B cell (primary cell): ENCODE data around the gene LAMA1. TPM values are rescaled to one million over a fixed set of nuclear protein-coding genes. Genes with fewer than 3 reads are reported as not detected.

Experiments
- ATAC-seq: fragments of 200-7000 bp; cut with Tn5 transposase; one replicate; pipeline ENCODE4 v1.10.0; 2021; ENCODE audit warnings: low read depth, mild to moderate bottlenecking, moderate number of reproducible peaks, moderate library complexity
- CTCF ChIA-PET: fragments of 350-600 bp; sonication (Branson Sonifier 250); formaldehyde crosslinking; loops from one replicate; lab custom pipeline; 2021; ENCODE audit warnings: antibody characterized with exemption, inconsistent platforms; lab: Charles Lee
- POLR2A ChIA-PET: fragments of 350-600 bp; sonication (Branson Sonifier 250); formaldehyde crosslinking; loops from one replicate; lab custom pipeline; 2021; ENCODE audit warnings: antibody characterized with exemption; lab: Charles Lee
- DNase-seq: peaks from one replicate; pipeline ENCODE4 v3.0.0; 2013
- H2AFZ ChIP-seq: 2 replicates; pipeline ENCODE4 v1.6.1; 2012; ENCODE audit warnings: mild to moderate bottlenecking, low read depth, low read length; ENCODE audit not compliant: insufficient read depth, poor library complexity, severe bottlenecking
- H3K27ac ChIP-seq, 2 donors: 1 replicate in 1 of 2; 2 replicates in 1 of 2; pipeline ENCODE4 v1.5.1; 2012 to 2013; ENCODE audit warnings: low read length in 2 of 2, mild to moderate bottlenecking in 2 of 2, moderate library complexity in 1 of 2
- H3K27me3 ChIP-seq, 4 experiments: fragments of 200-600 bp in 1 of 4; sonication (generic) in 1 of 4; replicated peaks in 1 of 4; 1 replicate in 2 of 4; 2 replicates in 2 of 4; pipeline versions ENCODE4 v1.6.1 to v1.7.0; 2013 to 2016; ENCODE audit warnings: low read length in 3 of 4, mild to moderate bottlenecking in 2 of 4, mixed read lengths in 1 of 4, moderate library complexity in 1 of 4; ENCODE audit not compliant: insufficient read depth in 4 of 4, control insufficient read depth in 3 of 4; ENCODE audit errors: control extremely low read depth in 1 of 4
- H3K36me3 ChIP-seq, 2 experiments: replicated peaks in 1 of 2; 1 replicate in 1 of 2; 2 replicates in 1 of 2; pipeline versions ENCODE4 v1.6.1 to v1.7.1; 2013; ENCODE audit warnings: low read length in 1 of 2; ENCODE audit not compliant: insufficient read depth in 2 of 2, control insufficient read depth in 1 of 2; ENCODE audit errors: control extremely low read depth in 1 of 2, extremely low read depth in 1 of 2
- H3K4me1 ChIP-seq, 2 donors: fragments of 200-600 bp in 1 of 2; sonication (generic) in 1 of 2; 1 replicate in 1 of 2; 2 replicates in 1 of 2; pipeline versions ENCODE4 v1.5.1 to v1.6.1; 2013 to 2017; ENCODE audit warnings: low read length in 2 of 2; ENCODE audit not compliant: control insufficient read depth in 2 of 2, insufficient read depth in 2 of 2
- H3K4me2 ChIP-seq: replicated peaks from 2 replicates; pipeline ENCODE3; 2012; ENCODE audit warnings: mild to moderate bottlenecking, low read depth, low read length; ENCODE audit not compliant: poor library complexity, severe bottlenecking
- H3K4me3 ChIP-seq, 5 experiments: fragments of 200-600 bp in 1 of 5; sonication (generic) in 1 of 5; 1 replicate in 3 of 5; 2 replicates in 2 of 5; pipeline versions ENCODE4 v1.5.1 to v1.7.0; 2011 to 2016; ENCODE audit warnings: low read length in 4 of 5, mild to moderate bottlenecking in 4 of 5, low read depth in 2 of 5, control low read depth in 1 of 5, moderate library complexity in 1 of 5; ENCODE audit not compliant: insufficient read depth in 1 of 5; ENCODE audit errors: control extremely low read depth in 1 of 5, extremely low read depth in 1 of 5
- H3K79me2 ChIP-seq: fragments of 200-600 bp; sonication (generic); one replicate; pipeline ENCODE4 v1.6.0; 2016; ENCODE audit warnings: low read length; ENCODE audit not compliant: control insufficient read depth, insufficient read depth
- H3K9ac ChIP-seq: fragments of 200-600 bp; sonication (generic); 2 replicates; pipeline ENCODE4 v1.6.1; 2017; ENCODE audit warnings: mild to moderate bottlenecking, low read length, moderate library complexity
- H3K9me3 ChIP-seq, 3 donors: one replicate each; pipeline versions ENCODE4 v1.6.1 to v1.7.1; 2013; ENCODE audit warnings: low read length in 2 of 3; ENCODE audit not compliant: control insufficient read depth in 2 of 3, insufficient read depth in 1 of 3; ENCODE audit errors: control extremely low read depth in 1 of 3
- H4K20me1 ChIP-seq: 2 replicates; pipeline ENCODE4 v1.6.0; 2012; ENCODE audit warnings: mild to moderate bottlenecking, low read length; ENCODE audit not compliant: insufficient read depth, control insufficient read depth, poor library complexity, severe bottlenecking
- H3K27ac Mint-ChIP-seq: one replicate; pipeline ENCODE4 v1.8.0; 2021; ENCODE audit warnings: mixed read lengths
- H3K27me3 Mint-ChIP-seq: one replicate; pipeline ENCODE4 v1.8.0; 2021; ENCODE audit warnings: mixed read lengths
- H3K4me1 Mint-ChIP-seq: one replicate; pipeline ENCODE4 v1.8.0; 2021; ENCODE audit warnings: mixed read lengths
- H3K4me3 Mint-ChIP-seq: one replicate; pipeline ENCODE4 v1.8.0; 2021; ENCODE audit warnings: mixed read lengths
- H3K9me3 Mint-ChIP-seq: one replicate; pipeline ENCODE4 v1.8.0; 2022; ENCODE audit warnings: mixed read lengths; ENCODE audit not compliant: insufficient read depth
- EZH2 ChIP-seq: IDR thresholded peaks from 2 replicates; pipeline ENCODE4 v1.6.1; 2012; ENCODE audit warnings: borderline replicate concordance, low read depth, mild to moderate bottlenecking, moderate library complexity, low read length; ENCODE audit not compliant: insufficient read depth, poor library complexity, severe bottlenecking
- whole genome bisulfite sequencing: methylation state at CpG from one replicate; pipeline ENCODE4 v1.1.5; 2013; ENCODE audit warnings: missing lambda C conversion rate; ENCODE audit not compliant: insufficient coverage; 5-methylcytosine and 5-hydroxymethylcytosine counted together
- intact Hi-C: fragments of 100-400 bp; cut with micrococcal nuclease; formaldehyde crosslinking; loops from one replicate; pipeline ENCODE4 v1.10.0; 2022
- polyA plus RNA-seq: library from polyadenylated mRNA; depleted of rRNA; stranded (reverse); fragments of >200 nt; gene quantifications from 2 replicates; pipeline ENCODE4 v1.2.3, GENCODE V29; 2012
- total RNA-seq, 2 donors: library from RNA; stranded (reverse); fragments of 120-200 nt in 1 of 2; gene quantifications; 1 replicate in 1 of 2; 2 replicates in 1 of 2; pipeline versions ENCODE4 v1.2.3 to v1.2.4, GENCODE V29; 2013 to 2022
- TF ChIP-seq, protein P1 (sequence below): fragments of 200-600 bp; IDR thresholded peaks from one replicate; pipeline ENCODE4 v1.8.0; 2022; ENCODE audit warnings: antibody characterized with exemption, mild to moderate bottlenecking

The LAMA1 gene
- total and polyA plus RNA-seq, 2 donors (not counting 1 experiment from before 2014, with no cell fraction given) = not detected

DNA sequence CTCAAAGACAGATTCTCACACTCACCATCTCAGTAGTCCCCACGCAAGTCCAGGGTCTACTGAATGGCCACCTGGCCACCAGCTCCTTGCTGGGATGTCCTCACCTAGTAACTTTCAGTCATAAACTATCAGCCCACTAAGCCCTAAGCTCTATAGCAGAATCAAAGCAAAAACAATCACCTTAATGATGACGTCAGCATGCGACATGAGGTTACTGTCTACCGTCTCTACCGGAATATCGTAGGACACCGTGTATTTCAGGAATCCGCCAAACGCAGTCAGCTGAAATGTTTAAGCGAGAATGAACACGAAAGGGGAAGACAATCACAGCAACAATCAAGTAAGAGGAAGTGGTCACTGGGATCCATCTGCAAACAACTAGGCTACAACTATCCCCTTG lies 81.8 kb downstream of the LAMA1 start:
- intact Hi-C loops = no loop called here
- POLR2A ChIA-PET = no interaction called here

DNA sequence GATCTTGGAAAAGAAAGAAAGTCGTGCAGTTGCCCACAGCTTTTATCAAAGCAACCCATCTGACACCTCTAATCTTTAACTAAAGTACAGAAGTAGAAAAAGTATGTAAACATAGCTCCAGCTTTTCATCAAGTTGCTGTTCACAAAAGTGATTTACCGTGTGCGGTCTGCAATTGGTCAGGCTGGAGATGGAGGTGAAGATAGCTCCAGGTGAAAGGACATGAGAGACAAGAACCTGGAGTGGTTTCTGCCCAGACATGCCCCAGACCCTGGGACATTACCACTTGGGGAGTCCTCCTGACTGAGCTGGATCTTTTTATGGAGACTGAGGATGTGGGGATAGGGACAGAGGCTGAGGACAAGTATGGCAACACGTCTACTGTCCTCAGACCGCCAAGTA lies 82.7 kb downstream of the LAMA1 start:
- Histone ChIP-seq H3K9me3 (peaks cover 0 to 4% (median 0%) of the 10 kb centered on the region in 3 donors), H3K4me3 (no peak overlapping the region), H3K4me1 (no peaks in the 10 kb centered on the region), H4K20me1 (no peaks in the 10 kb centered on the region), H3K36me3 (no peaks in the 10 kb centered on the region), H3K9ac (no peak overlapping the region), H3K4me2 (no peak overlapping the region), H2AFZ (no peak overlapping the region), H3K79me2 (no peaks in the 10 kb centered on the region), H3K27ac (no peak overlapping the region), H3K27me3 (no peaks in the 10 kb centered on the region)
- Mint-ChIP-seq H3K9me3 (peaks cover 3% of the 10 kb centered on the region), H3K4me1 (no peaks in the 10 kb centered on the region), H3K4me3 (no peak overlapping the region), H3K27me3 (no peaks in the 10 kb centered on the region), H3K27ac (no peak overlapping the region)
- no peak for DNase-seq
- TF ChIP-seq, protein P1, sequence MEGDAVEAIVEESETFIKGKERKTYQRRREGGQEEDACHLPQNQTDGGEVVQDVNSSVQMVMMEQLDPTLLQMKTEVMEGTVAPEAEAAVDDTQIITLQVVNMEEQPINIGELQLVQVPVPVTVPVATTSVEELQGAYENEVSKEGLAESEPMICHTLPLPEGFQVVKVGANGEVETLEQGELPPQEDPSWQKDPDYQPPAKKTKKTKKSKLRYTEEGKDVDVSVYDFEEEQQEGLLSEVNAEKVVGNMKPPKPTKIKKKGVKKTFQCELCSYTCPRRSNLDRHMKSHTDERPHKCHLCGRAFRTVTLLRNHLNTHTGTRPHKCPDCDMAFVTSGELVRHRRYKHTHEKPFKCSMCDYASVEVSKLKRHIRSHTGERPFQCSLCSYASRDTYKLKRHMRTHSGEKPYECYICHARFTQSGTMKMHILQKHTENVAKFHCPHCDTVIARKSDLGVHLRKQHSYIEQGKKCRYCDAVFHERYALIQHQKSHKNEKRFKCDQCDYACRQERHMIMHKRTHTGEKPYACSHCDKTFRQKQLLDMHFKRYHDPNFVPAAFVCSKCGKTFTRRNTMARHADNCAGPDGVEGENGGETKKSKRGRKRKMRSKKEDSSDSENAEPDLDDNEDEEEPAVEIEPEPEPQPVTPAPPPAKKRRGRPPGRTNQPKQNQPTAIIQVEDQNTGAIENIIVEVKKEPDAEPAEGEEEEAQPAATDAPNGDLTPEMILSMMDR = no peak
- no peak for TF ChIP-seq EZH2
- CTCF ChIA-PET = no interaction called here
- ATAC-seq = no peak
- intact Hi-C loops = no loop called here
- WGBS = 100% methylated on average over 4 of the region's 5 CpGs
- POLR2A ChIA-PET = no interaction called here

More for the DNA sequence above, 81.8 kb downstream of the LAMA1 start:
- Mint-ChIP-seq H3K9me3 (peaks cover 3% of the 10 kb centered on the region), H3K4me1 (no peaks in the 10 kb centered on the region), H3K27ac (no peak overlapping the region), H3K4me3 (no peak overlapping the region), H3K27me3 (no peaks in the 10 kb centered on the region)
- no peaks in the 10 kb centered on the region for H3K27me3 ChIP-seq
- H3K4me3 ChIP-seq = no peak overlapping the region
- no peaks in the 10 kb centered on the region for H4K20me1 ChIP-seq
- no peak overlapping the region for H2AFZ ChIP-seq
- DNase-seq (no peak), ATAC-seq (no peak)
- no peaks in the 10 kb centered on the region for H3K4me1 ChIP-seq
- 88% methylated on average over 11 of the region's 11 CpGs for WGBS
- peaks cover 0 to 4% (median 0%) of the 10 kb centered on the region in 3 donors for H3K9me3 ChIP-seq
- TF ChIP-seq EZH2 = no peak
- TF ChIP-seq, protein P1 = no peak
- H3K27ac ChIP-seq = no peak overlapping the region
- no peak overlapping the region for H3K9ac ChIP-seq
- no peak overlapping the region for H3K4me2 ChIP-seq
- CTCF ChIA-PET = no interaction called here
- H3K36me3 ChIP-seq = no peaks in the 10 kb centered on the region
- H3K79me2 ChIP-seq = no peaks in the 10 kb centered on the region
